HL-60 (cell line): ENCODE results near the gene CNTNAP2.

Experiments
- DNase-seq, 2 experiments: peaks; one replicate each; pipeline ENCODE4 v3.0.0-alpha.2; 2010 to 2020; ENCODE audit warnings: low read depth in 1 of 2, low spot score in 1 of 2
- H3K27ac ChIP-seq: fragments of 250-450 bp; sonication (Bioruptor Pico); replicated peaks from 2 replicates; pipeline ENCODE4 v1.5.1; 2020; ENCODE audit warnings: mild to moderate bottlenecking, moderate library complexity
- H3K27me3 ChIP-seq: fragments of 250-450 bp; sonication (Bioruptor Pico); 2 replicates; pipeline ENCODE4 v1.5.1; 2021; ENCODE audit warnings: mild to moderate bottlenecking, moderate library complexity; ENCODE audit not compliant: insufficient read depth, poor library complexity, severe bottlenecking
- H3K4me3 ChIP-seq: replicated peaks from 2 replicates; pipeline ENCODE4 v1.5.1; 2011; ENCODE audit warnings: mild to moderate bottlenecking, control low read depth, low read length; ENCODE audit not compliant: insufficient read depth
- GABPA ChIP-seq: IDR thresholded peaks from 2 replicates; pipeline ENCODE4 v1.6.1; 2012; ENCODE audit warnings: low read depth
- POLR2AphosphoS5 ChIP-seq: IDR thresholded peaks from 2 replicates; pipeline ENCODE4 v1.6.1; 2012; ENCODE audit warnings: low read depth
- SPI1 ChIP-seq: IDR thresholded peaks from 2 replicates; pipeline ENCODE4 v1.6.1; 2012; ENCODE audit warnings: low read depth, mild to moderate bottlenecking, borderline replicate concordance
- TF ChIP-seq, protein P1 (sequence below): IDR thresholded peaks from one replicate; pipeline ENCODE4 v1.5.1; 2011; ENCODE audit warnings: low read length, control low read depth, inconsistent platforms; ENCODE audit not compliant: insufficient read depth
- TF ChIP-seq, protein P2 (sequence below): IDR thresholded peaks from 2 replicates; pipeline ENCODE4 v1.6.1; 2012; ENCODE audit warnings: low read depth; ENCODE audit not compliant: insufficient replicate concordance

CNTNAP2 gene

GRCh38 chr7:148398844-148399365, 2282.3 kb downstream of the CNTNAP2 start:
- Histone ChIP-seq H3K27ac (no peak overlapping the region), H3K4me3 (no peak overlapping the region), H3K27me3 (peaks cover 6% of the 10 kb centered on the region)
- DNase-seq: no peak
- TF ChIP-seq, protein P1, sequence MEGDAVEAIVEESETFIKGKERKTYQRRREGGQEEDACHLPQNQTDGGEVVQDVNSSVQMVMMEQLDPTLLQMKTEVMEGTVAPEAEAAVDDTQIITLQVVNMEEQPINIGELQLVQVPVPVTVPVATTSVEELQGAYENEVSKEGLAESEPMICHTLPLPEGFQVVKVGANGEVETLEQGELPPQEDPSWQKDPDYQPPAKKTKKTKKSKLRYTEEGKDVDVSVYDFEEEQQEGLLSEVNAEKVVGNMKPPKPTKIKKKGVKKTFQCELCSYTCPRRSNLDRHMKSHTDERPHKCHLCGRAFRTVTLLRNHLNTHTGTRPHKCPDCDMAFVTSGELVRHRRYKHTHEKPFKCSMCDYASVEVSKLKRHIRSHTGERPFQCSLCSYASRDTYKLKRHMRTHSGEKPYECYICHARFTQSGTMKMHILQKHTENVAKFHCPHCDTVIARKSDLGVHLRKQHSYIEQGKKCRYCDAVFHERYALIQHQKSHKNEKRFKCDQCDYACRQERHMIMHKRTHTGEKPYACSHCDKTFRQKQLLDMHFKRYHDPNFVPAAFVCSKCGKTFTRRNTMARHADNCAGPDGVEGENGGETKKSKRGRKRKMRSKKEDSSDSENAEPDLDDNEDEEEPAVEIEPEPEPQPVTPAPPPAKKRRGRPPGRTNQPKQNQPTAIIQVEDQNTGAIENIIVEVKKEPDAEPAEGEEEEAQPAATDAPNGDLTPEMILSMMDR: no peak
- TF ChIP-seq GABPA (no peak), SPI1 (no peak), POLR2AphosphoS5 (no peak)
- TF ChIP-seq, protein P2, sequence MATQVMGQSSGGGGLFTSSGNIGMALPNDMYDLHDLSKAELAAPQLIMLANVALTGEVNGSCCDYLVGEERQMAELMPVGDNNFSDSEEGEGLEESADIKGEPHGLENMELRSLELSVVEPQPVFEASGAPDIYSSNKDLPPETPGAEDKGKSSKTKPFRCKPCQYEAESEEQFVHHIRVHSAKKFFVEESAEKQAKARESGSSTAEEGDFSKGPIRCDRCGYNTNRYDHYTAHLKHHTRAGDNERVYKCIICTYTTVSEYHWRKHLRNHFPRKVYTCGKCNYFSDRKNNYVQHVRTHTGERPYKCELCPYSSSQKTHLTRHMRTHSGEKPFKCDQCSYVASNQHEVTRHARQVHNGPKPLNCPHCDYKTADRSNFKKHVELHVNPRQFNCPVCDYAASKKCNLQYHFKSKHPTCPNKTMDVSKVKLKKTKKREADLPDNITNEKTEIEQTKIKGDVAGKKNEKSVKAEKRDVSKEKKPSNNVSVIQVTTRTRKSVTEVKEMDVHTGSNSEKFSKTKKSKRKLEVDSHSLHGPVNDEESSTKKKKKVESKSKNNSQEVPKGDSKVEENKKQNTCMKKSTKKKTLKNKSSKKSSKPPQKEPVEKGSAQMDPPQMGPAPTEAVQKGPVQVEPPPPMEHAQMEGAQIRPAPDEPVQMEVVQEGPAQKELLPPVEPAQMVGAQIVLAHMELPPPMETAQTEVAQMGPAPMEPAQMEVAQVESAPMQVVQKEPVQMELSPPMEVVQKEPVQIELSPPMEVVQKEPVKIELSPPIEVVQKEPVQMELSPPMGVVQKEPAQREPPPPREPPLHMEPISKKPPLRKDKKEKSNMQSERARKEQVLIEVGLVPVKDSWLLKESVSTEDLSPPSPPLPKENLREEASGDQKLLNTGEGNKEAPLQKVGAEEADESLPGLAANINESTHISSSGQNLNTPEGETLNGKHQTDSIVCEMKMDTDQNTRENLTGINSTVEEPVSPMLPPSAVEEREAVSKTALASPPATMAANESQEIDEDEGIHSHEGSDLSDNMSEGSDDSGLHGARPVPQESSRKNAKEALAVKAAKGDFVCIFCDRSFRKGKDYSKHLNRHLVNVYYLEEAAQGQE: no peak

DNA sequence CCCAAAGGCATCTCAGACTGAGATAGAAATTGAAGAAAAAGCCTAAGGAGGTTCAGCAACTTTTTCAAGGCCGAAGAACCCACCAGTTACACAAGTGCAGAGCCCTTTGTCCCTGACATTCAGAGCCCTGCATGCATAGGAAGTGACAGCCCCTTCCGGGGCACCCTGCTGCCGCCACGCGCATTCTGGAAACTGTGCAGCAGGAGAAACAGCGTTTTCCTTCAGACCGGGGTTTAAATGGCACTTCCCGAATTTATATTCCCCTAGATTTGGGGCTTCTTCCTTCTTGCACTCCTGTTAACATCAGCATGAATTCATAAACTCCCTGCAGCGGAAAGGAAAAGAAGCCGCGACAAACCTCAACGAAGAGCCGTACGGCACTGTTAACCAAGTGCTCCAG, 2283.5 kb downstream of the CNTNAP2 start:
- no peak for DNase-seq
- Histone ChIP-seq H3K27ac (no peak overlapping the region), H3K27me3 (peaks cover 6% of the 10 kb centered on the region), H3K4me3 (no peak overlapping the region)
- TF ChIP-seq GABPA: no peak

DNA sequence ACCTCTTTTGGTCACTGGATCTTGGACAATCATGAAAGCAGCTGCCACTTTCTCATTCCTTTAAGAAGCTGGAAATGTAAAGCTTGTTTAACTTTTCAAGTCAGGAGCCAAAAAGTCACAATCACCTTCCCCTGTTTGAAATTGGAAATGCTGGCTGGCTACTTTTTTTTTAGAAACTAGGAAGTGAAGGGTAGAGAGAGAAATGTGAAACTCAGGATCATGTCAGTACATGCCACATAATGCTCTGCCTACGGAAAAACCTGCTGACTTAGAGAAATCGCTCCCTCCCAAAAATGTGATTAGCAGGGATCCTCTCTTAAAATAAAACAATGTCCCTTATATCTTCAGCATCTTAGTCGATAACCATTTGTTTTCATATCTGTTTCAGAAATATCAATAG, 2285.6 kb downstream of the CNTNAP2 start:
- H3K27ac ChIP-seq: no peak overlapping the region
- H3K4me3 ChIP-seq: no peak overlapping the region
- TF ChIP-seq GABPA (no peak), POLR2AphosphoS5 (no peak), SPI1 (no peak)
- TF ChIP-seq, protein P1: no peak
- TF ChIP-seq, protein P2: no peak
- peaks cover 6% of the 10 kb centered on the region for H3K27me3 ChIP-seq
- no peak for DNase-seq

DNA sequence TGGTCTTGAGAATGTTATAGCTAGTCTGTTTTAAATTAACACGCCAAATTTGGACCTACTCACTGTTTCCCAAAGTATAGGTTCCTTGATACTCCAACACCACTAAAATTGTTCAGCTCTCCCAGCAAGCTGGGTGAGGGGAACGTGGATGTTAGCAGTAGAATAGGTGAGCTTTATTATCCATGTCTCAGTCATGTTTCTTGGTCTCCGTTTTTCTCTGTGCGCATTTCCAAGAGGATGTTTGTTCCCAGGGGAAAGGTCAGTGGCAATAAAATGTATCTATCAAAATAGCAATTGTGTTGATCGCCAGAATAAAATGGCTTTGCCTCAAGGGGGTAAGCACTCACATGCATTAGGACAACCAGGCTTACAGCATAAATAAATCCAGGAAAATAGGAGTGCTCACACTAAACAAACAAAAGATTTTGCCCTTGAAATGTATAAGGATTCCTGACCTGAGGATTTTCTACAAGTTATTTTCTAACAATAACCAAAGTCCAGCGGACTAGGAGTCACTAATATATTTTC, 2286.9 kb downstream of the CNTNAP2 start:
- Histone ChIP-seq H3K27me3 (peaks cover 6% of the 10 kb centered on the region), H3K4me3 (no peak overlapping the region), H3K27ac (no peak overlapping the region)
- TF ChIP-seq, protein P2: no peak
- TF ChIP-seq GABPA: no peak
- TF ChIP-seq POLR2AphosphoS5: no peak
- TF ChIP-seq SPI1: no peak
- TF ChIP-seq, protein P1: no peak
- no peak for DNase-seq
